Inflammatory macrophage (primary cell): ENCODE measurements around the gene MBNL2.

Source experiments
- DNase-seq, 2 donors: peaks; one replicate each; pipeline ENCODE4 v3.0.0-alpha.2; 2020 to 2022

The MBNL2 gene

DNA sequence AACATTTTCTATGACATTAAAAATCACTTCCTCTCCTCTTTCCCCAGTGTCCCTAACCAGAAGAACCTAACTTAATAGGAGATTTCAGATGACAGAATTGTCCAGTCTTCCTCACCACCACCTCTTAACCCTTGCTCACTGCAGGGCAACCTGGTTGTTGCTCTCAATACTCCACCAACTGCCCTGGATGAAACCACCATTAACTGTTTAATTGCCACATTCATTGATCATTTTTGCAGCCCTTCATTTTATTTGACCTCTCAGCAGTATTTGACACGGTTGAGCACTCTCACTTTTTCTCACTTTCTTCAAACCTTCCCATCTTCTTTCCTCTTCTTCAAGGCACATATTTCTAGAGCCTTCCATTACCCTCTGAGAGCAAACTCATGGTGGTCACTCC lies 84.0 kb downstream of the MBNL2 start:
- no peak for DNase-seq

GRCh38 chr13:97306645-97307044 lies 84.5 kb downstream of the MBNL2 start:
- no peak for DNase-seq

GRCh38 chr13:97307118-97307881 lies 85.2 kb downstream of the MBNL2 start:
- no peak for DNase-seq

GRCh38 chr13:97307882-97308624 lies 85.9 kb downstream of the MBNL2 start:
- DNase-seq, result no peak

DNA sequence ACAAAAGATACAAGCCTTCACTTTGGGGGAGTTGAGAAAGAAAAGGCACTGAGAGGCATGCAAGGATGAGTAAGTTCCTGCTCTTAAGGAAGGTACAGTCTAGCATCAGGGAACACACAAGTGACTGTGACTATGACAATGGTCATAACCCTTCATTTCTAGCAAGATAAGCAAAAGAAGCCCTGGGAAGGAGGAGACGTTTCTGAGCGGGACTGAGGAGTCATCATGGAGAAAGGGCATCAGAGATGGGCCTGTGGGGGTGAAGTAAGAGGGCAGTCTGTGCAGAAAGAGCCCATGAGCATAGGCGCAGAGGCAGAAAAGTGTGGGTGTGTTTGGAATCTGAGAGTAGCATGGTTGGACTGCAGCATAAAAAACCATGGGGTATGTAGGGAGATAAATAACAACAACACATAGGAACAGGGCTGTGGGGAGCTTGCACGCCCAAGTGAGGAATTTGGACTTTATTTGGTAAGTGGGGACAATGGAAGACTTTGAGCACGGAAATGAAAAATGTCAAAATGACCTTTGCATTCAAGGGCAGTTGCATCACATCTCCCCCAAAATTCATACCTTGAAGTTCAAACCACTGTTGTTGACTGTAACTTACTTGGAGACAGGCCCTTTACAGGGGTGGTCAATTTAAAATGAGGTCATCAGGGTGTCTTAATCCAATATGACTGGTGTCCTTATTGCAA lies 86.7 kb downstream of the MBNL2 start:
- DNase-seq, result no peak

- no peak for DNase-seq
Observed at GRCh38 chr13:97310809-97311436, 88.8 kb downstream of the MBNL2 start.

GRCh38 chr13:97311956-97312355 lies 89.8 kb downstream of the MBNL2 start:
- no peak for DNase-seq

DNA sequence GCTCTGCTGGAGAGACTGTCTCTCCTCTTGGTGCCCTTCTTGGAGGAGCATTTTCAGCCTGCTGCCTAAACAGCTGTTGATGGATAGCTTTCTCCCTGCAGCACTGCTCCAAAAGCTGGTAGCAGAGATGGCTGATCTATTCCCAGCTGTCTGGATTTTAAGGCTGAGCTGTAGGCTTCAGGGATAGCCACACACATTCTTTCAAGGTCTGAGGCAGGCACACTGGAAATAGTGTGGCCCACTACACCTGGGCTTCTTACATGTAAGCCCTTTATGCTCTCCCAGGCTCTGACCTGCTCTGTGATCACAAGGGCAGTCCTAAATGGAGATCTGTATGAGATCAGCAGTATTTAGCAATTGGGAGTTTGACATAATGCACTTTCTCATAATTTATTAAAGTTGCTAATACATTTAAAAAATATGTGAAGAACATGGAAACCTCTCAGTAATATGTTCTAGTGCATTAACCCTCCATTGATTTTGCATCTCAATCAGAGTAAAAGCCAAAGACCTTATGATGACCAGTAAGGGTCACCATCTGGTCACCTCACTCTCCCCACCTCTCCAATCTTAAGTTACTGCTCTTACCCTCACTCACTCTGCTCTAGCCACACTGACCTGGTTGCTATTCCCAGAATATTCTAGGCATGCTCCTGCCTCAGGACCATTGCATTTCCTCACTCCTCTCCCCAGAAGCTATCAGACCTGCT lies 91.6 kb downstream of the MBNL2 start:
- DNase-seq, result no peak

DNA sequence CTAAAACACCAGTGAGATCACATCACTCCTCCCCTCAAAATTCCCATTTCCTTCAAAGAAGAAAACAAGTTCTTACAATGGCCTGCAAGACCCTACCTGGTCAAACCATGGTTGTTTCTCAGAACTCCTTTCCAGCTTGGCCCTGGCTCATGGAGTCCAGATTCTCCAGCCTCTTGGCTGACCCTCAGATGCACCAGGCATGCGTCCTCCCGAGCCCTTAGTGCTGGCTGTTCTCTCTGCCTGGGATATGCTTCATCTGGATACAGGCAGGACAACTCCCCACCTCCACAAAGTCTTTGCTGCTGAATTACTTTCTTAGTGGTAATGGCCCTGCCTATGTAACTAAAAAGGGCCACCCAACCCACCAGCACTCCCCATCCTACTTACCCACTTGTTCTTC lies 94.3 kb downstream of the MBNL2 start:
- no peak for DNase-seq

- DNase-seq, result no peak
Observed at GRCh38 chr13:97317933-97318332, 95.8 kb downstream of the MBNL2 start.

DNA sequence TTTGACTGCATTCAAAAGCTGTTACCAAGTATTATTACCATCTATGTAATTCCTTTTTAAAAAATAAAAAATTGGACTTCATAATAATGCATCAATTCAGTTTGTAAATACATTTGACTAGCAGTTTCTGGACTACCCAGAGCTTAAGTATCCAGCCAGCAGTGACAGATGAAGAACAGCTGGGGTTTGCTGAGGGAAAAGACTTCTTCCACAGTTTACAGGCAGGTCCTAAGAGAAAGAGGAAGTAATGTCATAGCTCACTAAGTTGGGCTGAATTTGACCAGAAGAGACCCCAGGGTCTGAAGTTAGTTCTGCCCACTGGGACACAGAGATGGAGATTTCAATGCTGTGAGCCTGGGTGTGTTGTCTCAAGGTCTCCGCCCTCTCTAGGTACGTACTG lies 96.4 kb downstream of the MBNL2 start:
- DNase-seq, result no peak

GRCh38 chr13:97319113-97319720 lies 97.1 kb downstream of the MBNL2 start:
- no peak for DNase-seq

- no peak for DNase-seq
Observed at GRCh38 chr13:97321101-97321500, 99.0 kb downstream of the MBNL2 start.

DNA sequence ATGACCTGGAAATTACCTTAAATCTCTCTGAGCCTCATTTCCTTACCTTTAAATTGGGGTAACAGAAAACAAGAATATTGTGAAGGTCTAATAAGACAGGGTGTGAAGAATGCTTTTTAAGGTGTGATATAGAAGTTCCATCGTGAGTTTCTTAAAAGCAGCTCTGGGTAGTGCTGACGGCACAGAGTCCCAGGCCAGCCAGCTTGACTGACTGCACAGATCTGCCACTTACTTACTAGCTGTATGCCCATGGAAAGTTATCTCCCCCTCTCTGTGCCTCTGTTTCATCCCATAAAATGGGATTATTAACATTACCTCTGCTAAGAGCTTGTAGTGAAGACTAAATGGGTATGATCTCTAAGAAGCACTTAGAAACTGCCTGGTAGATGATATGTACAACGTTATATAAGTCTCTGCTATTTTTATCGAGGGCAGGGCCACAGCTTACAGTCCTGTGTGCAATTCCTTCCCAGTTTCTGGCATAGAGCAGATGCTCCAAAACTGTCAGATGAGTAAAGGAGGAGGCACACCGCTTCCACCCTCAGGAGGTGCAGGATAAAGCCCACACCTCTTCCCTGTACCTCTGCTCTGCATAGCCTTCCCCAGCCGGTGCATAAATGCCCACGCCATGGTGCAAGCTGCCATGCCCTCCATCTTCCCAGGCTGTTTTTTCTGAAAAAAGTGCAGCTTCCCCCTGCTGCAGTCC lies 99.6 kb downstream of the MBNL2 start:
- no peak for DNase-seq

GRCh38 chr13:97322740-97323342 lies 100.7 kb downstream of the MBNL2 start:
- DNase-seq, result no peak

GRCh38 chr13:97324115-97324514 lies 102.0 kb downstream of the MBNL2 start:
- DNase-seq, result no peak

GRCh38 chr13:97325738-97326137 lies 103.6 kb downstream of the MBNL2 start:
- DNase-seq, result no peak

DNA sequence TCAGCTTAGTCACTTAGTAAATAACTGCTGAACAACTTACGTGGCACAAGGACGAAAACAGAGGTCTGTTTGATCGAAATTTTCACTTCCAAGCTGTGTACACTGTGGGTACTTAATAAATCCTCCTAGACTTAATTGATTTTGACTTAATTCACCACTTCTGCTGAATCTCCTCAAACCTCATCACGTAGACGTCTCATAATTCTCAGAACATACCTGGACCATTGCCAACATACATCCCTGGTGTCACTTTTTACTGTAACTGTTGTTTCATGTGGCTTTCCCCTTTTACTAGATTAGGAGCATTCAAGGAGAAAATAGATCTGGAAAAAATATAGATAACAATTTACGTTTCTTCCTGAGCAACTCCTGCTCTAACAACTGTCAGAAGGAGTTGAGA lies 105.0 kb downstream of the MBNL2 start:
- DNase-seq, result no peak

- no peak for DNase-seq
Observed at GRCh38 chr13:97327506-97328221, 105.5 kb downstream of the MBNL2 start.

GRCh38 chr13:97328222-97328790 lies 106.2 kb downstream of the MBNL2 start:
- no peak for DNase-seq
